Measurements from ENCODE around the gene TMUB2. TPM values are rescaled to one million over a fixed set of nuclear protein-coding genes. Genes with fewer than 3 reads are reported as not detected.
"Not testable (repeated sequence)": the region's sequence is repeated elsewhere in the genome, so short reads cannot be mapped to it uniquely, and the experiment has no call there.

The TMUB2 gene
- total RNA-seq, 3 donors from 2014 or later (not counting 1 experiment from before 2014, with no cell fraction given), result 40.4 to 48.2 (median 41.0) TPM

DNA sequence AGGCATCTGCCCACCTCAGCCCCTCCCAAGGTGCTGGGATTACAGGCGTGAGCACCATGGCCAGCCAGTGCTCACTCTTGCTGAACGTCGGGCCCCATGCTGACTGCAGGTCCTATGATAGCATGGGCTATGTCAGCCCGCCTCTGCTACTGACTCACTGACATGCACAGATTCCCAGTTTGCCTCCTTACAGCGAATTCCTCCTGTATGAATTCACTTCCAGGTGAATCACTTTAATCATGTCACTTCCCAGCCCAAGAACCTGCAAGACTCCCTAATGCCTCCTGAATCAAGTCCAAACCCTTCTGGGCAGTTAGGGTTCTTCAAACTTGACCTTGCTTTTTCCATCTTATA, 48.8 kb downstream of the TMUB2 start:
- H3K36me3 Mint-ChIP-seq, result no peaks in the 10 kb centered on the region
- peaks cover 0 to 7% of the 10 kb centered on the region in 2 donors for H3K4me1 Mint-ChIP-seq
- H3K27me3 ChIP-seq (ENCODE audit: control insufficient read depth, insufficient read depth, low read length), result no peaks in the 10 kb centered on the region
- no peak overlapping the region for H3K27ac ChIP-seq (ENCODE audit: low read length)
- DNase-seq (no peak), ATAC-seq (no peak)
- TF ChIP-seq, protein P1, sequence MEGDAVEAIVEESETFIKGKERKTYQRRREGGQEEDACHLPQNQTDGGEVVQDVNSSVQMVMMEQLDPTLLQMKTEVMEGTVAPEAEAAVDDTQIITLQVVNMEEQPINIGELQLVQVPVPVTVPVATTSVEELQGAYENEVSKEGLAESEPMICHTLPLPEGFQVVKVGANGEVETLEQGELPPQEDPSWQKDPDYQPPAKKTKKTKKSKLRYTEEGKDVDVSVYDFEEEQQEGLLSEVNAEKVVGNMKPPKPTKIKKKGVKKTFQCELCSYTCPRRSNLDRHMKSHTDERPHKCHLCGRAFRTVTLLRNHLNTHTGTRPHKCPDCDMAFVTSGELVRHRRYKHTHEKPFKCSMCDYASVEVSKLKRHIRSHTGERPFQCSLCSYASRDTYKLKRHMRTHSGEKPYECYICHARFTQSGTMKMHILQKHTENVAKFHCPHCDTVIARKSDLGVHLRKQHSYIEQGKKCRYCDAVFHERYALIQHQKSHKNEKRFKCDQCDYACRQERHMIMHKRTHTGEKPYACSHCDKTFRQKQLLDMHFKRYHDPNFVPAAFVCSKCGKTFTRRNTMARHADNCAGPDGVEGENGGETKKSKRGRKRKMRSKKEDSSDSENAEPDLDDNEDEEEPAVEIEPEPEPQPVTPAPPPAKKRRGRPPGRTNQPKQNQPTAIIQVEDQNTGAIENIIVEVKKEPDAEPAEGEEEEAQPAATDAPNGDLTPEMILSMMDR (IDR thresholded peaks at IDR 0.05), result no peak
- WGBS (ENCODE audit: insufficient coverage), result 90% methylated on average over 5 of the region's 5 CpGs
- intact Hi-C loops (cut with micrococcal nuclease), result no loop called here
- no peaks in the 10 kb centered on the region for H3K4me1 ChIP-seq (ENCODE audit: control insufficient read depth, insufficient read depth, low read length)
- H3K27ac Mint-ChIP-seq, result no peak overlapping the region
- no peak overlapping the region for H3K4me3 Mint-ChIP-seq
- H3K9me3 ChIP-seq (ENCODE audit: control insufficient read depth, insufficient read depth, low read length), result no peaks in the 10 kb centered on the region
- H3K27me3 Mint-ChIP-seq (ENCODE audit: low read depth in 2 of 2), result no peaks in the 10 kb centered on the region
- H3K36me3 ChIP-seq (ENCODE audit: control insufficient read depth, insufficient read depth, low read length), result no peaks in the 10 kb centered on the region
- no peak overlapping the region for H3K4me3 ChIP-seq (ENCODE audit: low read length)
- H3K9me3 Mint-ChIP-seq, result no peaks in the 10 kb centered on the region

DNA sequence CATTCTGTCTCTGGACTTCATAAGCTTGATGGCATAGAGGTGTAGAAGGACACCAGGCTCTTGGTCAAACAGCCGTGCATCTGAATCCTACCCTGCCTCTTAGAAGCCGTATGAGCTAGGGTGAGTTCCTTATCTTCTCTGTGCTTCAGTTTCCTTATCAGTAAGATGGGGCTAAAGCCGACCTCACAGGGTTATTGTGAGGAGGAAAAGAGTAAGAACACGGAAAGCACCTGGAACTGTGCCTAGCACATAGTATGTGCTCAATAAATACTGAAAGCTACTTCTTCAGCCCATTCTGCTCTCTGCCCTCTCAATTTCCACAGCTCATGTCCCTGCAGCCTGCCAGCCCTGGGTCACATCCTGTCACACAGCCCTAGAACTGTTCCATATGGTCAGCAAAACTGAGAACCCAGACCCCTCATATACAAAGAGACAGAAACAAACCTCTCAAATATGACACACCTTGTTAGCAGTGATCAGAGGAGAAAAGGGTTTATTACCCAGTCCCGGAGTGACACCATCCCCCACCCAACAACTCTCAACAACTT, 49.7 kb downstream of the TMUB2 start:
- Histone ChIP-seq H3K36me3 (ENCODE audit: control insufficient read depth, insufficient read depth, low read length) (no peaks in the 10 kb centered on the region), H3K9me3 (ENCODE audit: control insufficient read depth, insufficient read depth, low read length) (no peaks in the 10 kb centered on the region), H3K27me3 (ENCODE audit: control insufficient read depth, insufficient read depth, low read length) (no peaks in the 10 kb centered on the region), H3K27ac (ENCODE audit: low read length) (no peak overlapping the region), H3K4me1 (ENCODE audit: control insufficient read depth, insufficient read depth, low read length) (no peaks in the 10 kb centered on the region), H3K4me3 (ENCODE audit: low read length) (no peak overlapping the region)
- ATAC-seq (no peak), DNase-seq (no peak)
- intact Hi-C loops (cut with micrococcal nuclease), result no loop called here
- H3K27me3 Mint-ChIP-seq (ENCODE audit: low read depth in 2 of 2), result no peaks in the 10 kb centered on the region
- TF ChIP-seq, protein P1 (IDR thresholded peaks at IDR 0.05), result no peak
- H3K36me3 Mint-ChIP-seq, result no peaks in the 10 kb centered on the region
- H3K9me3 Mint-ChIP-seq, result no peaks in the 10 kb centered on the region
- no peak overlapping the region for H3K4me3 Mint-ChIP-seq
- H3K4me1 Mint-ChIP-seq, result peaks cover 0 to 7% of the 10 kb centered on the region in 2 donors
- H3K27ac Mint-ChIP-seq, result no peak overlapping the region
- WGBS (ENCODE audit: insufficient coverage), result 79% methylated on average over 4 of the region's 5 CpGs

- not testable (repeated sequence) for ATAC-seq
Observed at GRCh38 chr17:44237886-44238285, 51.1 kb downstream of the TMUB2 start.

DNA sequence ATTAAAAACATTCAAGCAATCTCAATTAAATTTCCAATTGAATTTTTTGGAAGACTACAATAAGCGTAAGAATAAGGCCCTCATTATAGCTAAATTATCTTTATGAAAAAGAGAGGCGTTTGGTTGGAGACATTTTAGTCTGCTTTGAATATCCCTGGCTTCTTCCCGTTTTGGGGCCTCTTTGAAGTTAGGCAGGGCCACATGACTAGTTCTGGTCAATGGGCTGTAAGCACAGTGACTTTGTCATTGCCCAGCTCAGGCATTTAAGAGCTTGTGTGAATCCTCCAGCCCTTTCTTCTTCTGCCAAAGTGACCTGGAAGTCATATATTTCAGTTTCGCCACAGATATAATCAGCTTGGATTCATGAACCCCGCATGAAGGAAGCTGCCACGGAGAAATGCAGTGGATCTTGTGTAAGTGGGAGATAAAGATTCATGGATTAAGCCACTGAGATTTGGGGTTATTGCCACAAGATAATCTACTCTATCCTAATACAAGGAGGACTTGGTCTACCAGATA, 54.4 kb downstream of the TMUB2 start:
- Histone ChIP-seq H3K9me3 (ENCODE audit: control insufficient read depth, insufficient read depth, low read length) (no peaks in the 10 kb centered on the region), H3K36me3 (ENCODE audit: control insufficient read depth, insufficient read depth, low read length) (no peaks in the 10 kb centered on the region), H3K27ac (ENCODE audit: low read length) (no peak overlapping the region), H3K4me1 (ENCODE audit: control insufficient read depth, insufficient read depth, low read length) (peaks cover 9% of the 10 kb centered on the region), H3K4me3 (ENCODE audit: low read length) (no peak overlapping the region), H3K27me3 (ENCODE audit: control insufficient read depth, insufficient read depth, low read length) (no peaks in the 10 kb centered on the region)
- no peaks in the 10 kb centered on the region for H3K36me3 Mint-ChIP-seq
- WGBS (ENCODE audit: insufficient coverage), result 64% methylated on average over 5 of the region's 6 CpGs
- H3K4me1 Mint-ChIP-seq, result peaks cover 8% of the 10 kb centered on the region in 2 donors
- TF ChIP-seq, protein P1 (IDR thresholded peaks at IDR 0.05), result no peak
- H3K27ac Mint-ChIP-seq, result no peak overlapping the region
- H3K4me3 Mint-ChIP-seq, result no peak overlapping the region
- H3K9me3 Mint-ChIP-seq, result no peaks in the 10 kb centered on the region
- intact Hi-C loops (cut with micrococcal nuclease), result no loop called here
- H3K27me3 Mint-ChIP-seq (ENCODE audit: low read depth in 2 of 2), result no peaks in the 10 kb centered on the region
- DNase-seq (no peak), ATAC-seq (no peak)

More at GRCh38 chr17:44237886-44238285, 51.1 kb downstream of the TMUB2 start:
- H3K4me3 ChIP-seq (ENCODE audit: low read length); H3K36me3 ChIP-seq (ENCODE audit: control insufficient read depth, insufficient read depth, low read length); intact Hi-C loops (cut with micrococcal nuclease); H3K4me1 ChIP-seq (ENCODE audit: control insufficient read depth, insufficient read depth, low read length); H3K9me3 Mint-ChIP-seq; H3K4me1 Mint-ChIP-seq; H3K27ac Mint-ChIP-seq; H3K36me3 Mint-ChIP-seq; H3K27me3 Mint-ChIP-seq (ENCODE audit: low read depth in 2 of 2); H3K9me3 ChIP-seq (ENCODE audit: control insufficient read depth, insufficient read depth, low read length); H3K4me3 Mint-ChIP-seq; H3K27ac ChIP-seq (ENCODE audit: low read length); DNase-seq; H3K27me3 ChIP-seq (ENCODE audit: control insufficient read depth, insufficient read depth, low read length): not testable (repeated sequence)
- 99% methylated on average over 7 of the region's 28 CpGs for WGBS (ENCODE audit: insufficient coverage)

Other genes starting within 250 kb of the TMUB2 start
- gene PPY, start 244.5 kb upstream of the TMUB2 start, total RNA-seq, result not detected
- gene PYY, start 233.0 kb upstream of the TMUB2 start, total RNA-seq, result not detected
- gene NAGS, start 182.3 kb upstream of the TMUB2 start, total RNA-seq, result 1 to 10 TPM in 2 of 3 donors, under 1 TPM in 1; 0.92 to 1.7 (median 1.1) TPM
- gene TMEM101, start 172.0 kb upstream of the TMUB2 start, total RNA-seq, result 10 to 100 TPM; 11.3 to 13.9 (median 11.5) TPM
- gene LSM12, start 120.3 kb upstream of the TMUB2 start, total RNA-seq, result 10 to 100 TPM; 46.9 to 54.0 (median 51.8) TPM
- gene G6PC3, start 116.2 kb upstream of the TMUB2 start, total RNA-seq, result 10 to 100 TPM; 18.2 to 21.7 (median 20.6) TPM
- gene HDAC5, start 63.3 kb upstream of the TMUB2 start, total RNA-seq, result 100 to 1,000 TPM in 1 of 3 donors, 10 to 100 TPM in 2; 79.2 to 100 (median 91.9) TPM
- 1 to 10 TPM; 1.9 to 4.4 (median 2.4) TPM for gene HROB, start 45.0 kb upstream of the TMUB2 start, total RNA-seq
- not detected for gene ASB16, start 16.3 kb upstream of the TMUB2 start, total RNA-seq
- 100 to 1,000 TPM in 2 of 3 donors, 10 to 100 TPM in 1; 87.6 to 112 (median 109) TPM for gene ATXN7L3, start 12.9 kb downstream of the TMUB2 start, total RNA-seq
- gene UBTF, start 32.7 kb downstream of the TMUB2 start, total RNA-seq, result 100 to 1,000 TPM; 132 to 169 (median 168) TPM
- not detected for gene SLC4A1, start 81.2 kb downstream of the TMUB2 start, total RNA-seq
- gene RUNDC3A, start 121.6 kb downstream of the TMUB2 start, total RNA-seq, result under 1 TPM in 2 of 3 donors, not detected in 1; 0.31 to 0.48 TPM
- 100 to 1,000 TPM in 1 of 3 donors, 10 to 100 TPM in 2; 82.4 to 105 (median 97.9) TPM for gene SLC25A39, start 137.9 kb downstream of the TMUB2 start, total RNA-seq
- 10 to 100 TPM; 42.4 to 69.8 (median 55.6) TPM for gene GRN, start 158.3 kb downstream of the TMUB2 start, total RNA-seq
- under 1 TPM; 0.20 to 0.43 (median 0.24) TPM for gene FAM171A2, start 176.9 kb downstream of the TMUB2 start, total RNA-seq
- 10 to 100 TPM in 2 of 3 donors, 1 to 10 TPM in 1; 8.8 to 32.9 (median 32.6) TPM for gene ITGA2B, start 202.7 kb downstream of the TMUB2 start, total RNA-seq

All from natural killer cell (primary cell).